GM12892 (cell line): ENCODE results near the gene MSMO1.

Experiments
- POLR2A ChIP-seq: IDR thresholded peaks from 2 replicates; pipeline ENCODE4 v1.6.1; 2011; ENCODE audit warnings: low read depth, low read length, control low read depth
- POLR2AphosphoS5 ChIP-seq: IDR thresholded peaks from 2 replicates; pipeline ENCODE4 v1.6.1; 2011; ENCODE audit warnings: low read depth, low read length, control low read depth
- TAF1 ChIP-seq: IDR thresholded peaks from 2 replicates; pipeline ENCODE4 v1.6.1; 2011; ENCODE audit warnings: low read depth, mild to moderate bottlenecking, control low read depth, low read length, borderline replicate concordance

DNA sequence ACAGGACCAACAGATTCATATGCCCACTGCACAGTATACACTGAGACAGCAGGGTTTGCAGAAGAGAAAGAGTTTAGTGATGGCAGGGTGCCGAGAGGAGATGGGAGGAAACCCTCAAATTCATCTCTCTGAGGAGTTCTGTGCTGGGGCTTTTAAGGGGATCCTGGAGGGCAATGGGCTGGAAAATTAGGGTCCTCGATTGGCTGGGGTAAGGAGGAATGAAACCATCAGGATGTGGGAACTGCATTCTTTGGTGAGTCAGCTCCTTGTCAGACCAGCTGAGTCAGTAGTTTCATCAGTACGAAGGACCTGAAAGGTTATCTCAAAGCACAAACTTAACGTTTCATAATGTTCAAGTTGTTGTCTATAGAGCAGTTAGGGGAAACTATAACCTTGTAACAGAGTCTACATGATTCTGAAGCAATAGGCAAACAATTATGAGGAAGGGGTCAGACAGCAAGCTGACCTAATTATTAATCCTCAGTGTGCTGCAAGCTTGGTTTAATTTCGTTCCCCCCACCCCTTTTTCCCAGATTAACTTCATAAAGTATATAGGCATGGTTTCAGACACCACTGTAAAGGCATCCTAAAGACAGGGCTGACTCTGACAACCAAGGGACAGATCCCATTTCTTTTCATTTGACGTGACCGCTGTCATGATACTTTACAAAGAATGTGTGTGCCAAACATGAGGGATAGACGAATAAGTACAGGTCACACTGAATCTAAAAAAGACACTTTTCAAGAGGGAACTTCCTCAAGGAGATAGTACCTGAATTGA is 1.5 kb upstream of the MSMO1 start:
- TF ChIP-seq POLR2A = no peak
- TF ChIP-seq POLR2AphosphoS5 = no peak
- TF ChIP-seq TAF1 = no peak
